Measurements from ENCODE around the gene CTRB1.
"Not testable (repeated sequence)": the region's sequence is repeated elsewhere in the genome, so short reads cannot be mapped to it uniquely, and the experiment has no call there.

The CTRB1 gene

DNA sequence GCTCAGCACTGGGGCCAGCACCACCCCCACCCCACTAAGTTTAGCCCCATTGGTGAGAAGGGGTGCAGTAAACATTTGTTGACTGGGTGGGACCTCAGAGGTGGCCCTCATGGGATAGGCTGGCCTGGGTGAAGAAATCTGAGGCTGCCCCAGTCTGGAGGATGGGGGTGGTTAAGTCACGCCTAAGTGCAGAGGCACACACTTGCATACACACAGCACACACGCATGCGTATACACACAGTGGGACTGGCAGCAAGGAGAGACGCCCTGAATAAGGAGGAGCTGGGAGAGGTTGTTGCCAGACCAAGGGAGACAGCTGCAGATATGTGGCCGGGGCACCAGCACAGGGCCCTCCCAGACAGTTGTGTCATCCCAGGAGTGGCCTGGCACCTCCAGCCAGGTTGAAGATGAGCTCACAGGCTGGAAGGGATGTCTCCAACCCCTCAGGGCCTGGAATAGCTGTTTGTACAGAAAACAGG is 35.6 kb downstream of the CTRB1 start:
- DNase-seq (ENCODE audit: low read depth, low spot score): no peak

DNA sequence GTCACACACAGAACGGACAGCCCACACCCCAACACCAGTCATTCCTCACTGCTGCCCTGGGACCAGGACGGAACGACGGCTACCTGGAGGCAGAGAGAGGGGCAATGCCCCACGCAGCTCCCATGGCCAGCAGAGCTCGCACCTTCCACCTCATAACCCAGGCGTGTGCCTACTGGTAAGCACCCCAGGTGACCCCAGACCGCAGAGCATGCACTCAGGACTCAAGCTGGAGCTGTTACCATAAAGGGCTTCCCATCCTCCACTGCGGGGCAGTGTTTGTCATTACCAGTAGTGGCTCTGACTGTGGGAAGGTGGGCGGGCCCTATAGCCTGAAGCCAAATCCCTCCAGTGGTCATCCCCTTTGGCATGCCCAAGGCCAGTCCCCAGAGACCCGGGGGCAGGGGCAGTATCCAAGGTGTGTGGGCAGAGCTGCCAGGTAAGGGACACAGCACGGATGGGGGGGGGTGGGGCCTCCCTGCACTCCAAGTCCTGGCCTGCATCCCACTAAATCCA is 37.3 kb downstream of the CTRB1 start:
- no peak for DNase-seq (ENCODE audit: low read depth, low spot score)

DNA sequence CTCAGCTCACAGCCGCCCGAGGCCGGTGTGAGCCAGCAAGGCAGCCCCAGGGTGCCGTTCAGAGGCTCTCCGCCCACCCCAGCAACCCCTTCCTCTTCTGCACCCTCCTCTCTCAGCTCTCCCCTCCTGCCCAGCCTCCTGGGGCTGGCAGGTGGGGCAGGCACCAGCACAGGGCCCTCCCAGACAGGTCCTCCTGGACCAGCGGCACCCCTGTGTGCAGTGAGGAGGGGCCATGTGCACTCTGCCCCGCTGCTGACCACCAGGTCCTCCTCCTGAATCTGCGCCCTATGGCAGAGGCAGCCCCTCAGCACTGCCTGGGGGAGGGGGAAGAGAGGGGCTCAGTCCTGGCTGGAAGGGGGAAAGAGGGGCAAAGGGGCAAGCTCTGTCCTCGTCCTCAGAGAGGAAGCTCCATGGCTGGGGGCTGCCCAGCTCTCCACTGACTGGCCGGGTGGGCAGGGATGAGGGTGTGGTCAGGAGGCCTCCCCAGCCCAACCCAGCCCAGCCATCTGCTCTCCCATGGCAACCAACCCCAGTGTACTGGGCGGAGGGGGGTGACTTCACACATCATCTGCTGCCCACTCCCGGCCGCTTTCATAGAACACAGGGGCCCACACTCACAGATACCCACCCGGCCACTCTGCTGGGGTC is 38.0 kb downstream of the CTRB1 start:
- no peak for DNase-seq (ENCODE audit: low read depth, low spot score)

DNA sequence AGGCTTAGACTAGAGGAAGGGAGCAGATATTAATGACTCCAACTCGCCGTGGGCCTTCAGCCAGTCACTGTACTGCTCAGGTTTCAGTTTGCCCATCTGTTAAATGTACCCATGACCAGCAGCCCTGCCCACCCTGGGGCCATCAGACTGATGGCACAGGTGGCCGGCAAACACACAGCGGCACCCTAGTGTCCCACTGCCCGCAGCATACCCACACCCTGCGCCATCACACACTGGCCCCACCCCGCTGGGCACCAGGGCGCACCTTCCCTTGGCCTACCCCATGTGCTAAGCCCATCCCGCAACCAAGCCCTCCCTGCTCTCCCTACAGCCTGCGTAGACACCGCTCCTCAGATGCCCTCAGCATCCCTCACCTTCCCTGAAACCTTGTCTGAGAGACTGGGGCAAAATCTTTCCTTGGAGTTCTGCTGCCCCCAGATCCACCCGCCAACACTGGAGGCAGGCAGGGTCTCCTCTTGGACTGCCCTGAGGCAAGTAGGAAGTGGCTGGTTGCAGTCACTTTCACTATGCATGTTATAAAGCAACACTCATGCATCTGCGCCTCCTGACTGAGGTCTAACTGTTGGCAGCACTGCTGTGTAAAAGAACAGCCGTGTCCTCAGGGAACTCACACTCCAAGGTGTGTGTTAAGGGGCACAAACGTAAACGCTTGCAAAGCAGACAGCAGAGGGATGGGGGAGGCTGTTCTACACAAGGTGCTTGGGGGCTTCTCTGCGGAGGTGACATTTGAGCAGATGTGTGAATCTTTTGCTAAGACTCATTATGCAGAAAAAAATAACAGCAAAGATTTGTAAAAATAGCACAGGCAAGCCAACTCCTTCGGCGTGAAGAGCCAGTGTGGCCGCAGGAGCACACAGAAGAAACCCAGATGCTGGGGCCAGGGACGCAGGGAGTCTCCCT is 39.4 kb downstream of the CTRB1 start:
- no peak for DNase-seq (ENCODE audit: low read depth, low spot score)

DNA sequence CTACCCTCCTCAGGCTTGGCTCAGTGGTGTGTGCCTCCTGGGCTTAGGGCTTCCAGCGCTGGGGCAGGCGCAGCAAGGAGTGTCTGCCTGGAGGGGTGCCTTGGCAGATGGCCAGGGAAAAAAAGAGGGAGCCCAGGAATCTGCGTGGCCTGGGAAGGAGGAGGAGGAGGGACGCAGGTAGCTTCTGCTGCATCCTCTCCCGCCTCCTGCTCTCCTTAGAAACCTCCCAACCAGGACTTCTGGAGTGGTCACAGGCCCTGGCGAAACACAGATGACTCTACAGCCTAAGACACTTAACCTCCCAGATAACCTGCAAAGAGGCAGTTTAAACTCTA is 40.0 kb downstream of the CTRB1 start:
- DNase-seq (ENCODE audit: low read depth, low spot score): no peak

DNA sequence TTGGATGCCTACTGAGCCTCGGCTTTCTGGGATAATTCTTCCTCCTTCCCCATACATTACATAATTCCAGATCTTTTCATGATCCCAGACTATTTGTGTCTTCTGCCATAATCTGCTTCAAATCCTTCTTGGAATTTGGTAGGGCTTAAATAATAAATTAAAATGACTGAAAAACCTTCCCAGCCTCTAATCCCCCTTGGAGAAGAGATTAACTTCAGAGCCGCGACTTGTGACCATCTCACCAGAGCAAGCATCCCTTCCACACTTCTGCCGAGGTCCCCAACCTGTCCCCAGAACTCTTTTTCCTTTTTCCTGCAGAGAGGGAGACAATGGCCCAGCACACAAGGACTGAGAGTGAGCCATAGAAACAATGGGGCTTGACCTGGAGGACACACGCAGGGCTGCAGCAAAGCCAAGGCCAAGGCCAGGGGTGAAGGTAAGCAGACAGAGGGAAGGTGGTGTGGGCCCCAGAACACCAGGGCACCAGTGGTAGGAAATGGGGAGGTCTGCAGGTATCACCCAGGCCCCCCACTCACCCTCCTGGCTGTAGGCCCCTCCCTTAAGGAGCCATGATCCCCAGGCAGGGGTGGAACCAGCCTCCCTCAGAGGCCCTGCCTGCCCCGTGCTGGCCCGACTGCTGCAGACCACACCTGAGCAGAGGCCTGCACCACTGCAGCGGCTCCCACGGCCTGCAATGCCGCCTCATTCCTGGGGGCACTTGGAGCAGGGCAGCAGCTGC is 42.2 kb downstream of the CTRB1 start:
- no peak for DNase-seq (ENCODE audit: low read depth, low spot score)

DNA sequence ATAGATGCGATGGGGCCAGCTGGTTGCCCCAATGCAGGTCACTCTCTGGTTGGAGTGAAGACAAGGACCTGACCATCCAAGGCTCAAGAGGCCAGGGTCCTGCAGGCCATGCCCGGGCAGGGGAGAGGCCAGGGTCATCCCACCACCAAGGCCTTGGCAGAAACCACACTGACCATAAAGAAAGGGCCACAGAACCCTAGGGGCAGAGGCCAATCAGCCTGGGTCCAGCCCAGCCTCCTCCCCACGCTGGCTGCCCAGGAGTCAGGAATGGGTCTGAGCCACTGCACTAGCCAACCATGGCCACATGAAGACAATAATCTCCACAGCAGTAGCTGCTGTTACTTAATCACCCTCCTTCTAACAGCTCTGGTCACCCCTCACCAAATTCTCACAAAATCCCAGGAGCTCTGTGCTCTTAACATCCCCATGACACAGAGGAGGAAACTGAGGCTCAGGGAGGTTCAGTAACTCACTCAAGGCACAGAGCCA is 42.8 kb downstream of the CTRB1 start:
- DNase-seq (ENCODE audit: low read depth, low spot score): no peak

DNA sequence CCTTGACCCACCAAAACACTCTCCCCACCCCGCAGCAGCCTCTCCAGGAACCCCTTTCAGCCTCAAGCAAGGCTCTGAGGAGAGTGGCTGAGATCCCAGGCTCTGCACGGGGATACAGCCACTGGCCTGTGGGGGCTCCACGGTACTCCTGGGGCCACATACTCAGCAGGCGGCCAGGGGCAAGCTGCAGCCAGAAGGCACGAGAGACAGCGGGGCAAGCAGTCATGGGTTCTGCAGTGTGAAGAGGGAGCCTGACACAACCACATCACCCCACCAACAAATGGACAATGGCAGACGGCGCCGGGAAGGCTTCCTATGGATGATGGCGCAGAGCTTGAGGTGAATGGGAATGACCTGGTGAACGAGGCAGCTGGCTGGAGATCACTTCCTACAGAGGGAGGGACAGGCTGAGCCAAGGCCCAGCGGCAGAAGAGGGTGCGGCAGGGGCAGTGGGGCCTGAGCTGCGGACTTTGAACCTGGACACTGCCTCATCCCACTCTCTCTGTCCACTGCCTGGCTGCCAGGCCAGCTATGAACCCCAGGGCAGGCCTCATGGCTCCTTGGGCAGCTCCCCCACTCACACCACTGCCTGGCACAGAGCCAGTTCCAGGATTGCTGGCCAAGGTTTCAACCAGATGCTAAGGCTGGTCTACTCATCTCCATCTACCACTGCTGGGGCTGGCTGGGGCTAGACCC is 43.5 kb downstream of the CTRB1 start:
- no peak for DNase-seq (ENCODE audit: low read depth, low spot score)

DNA sequence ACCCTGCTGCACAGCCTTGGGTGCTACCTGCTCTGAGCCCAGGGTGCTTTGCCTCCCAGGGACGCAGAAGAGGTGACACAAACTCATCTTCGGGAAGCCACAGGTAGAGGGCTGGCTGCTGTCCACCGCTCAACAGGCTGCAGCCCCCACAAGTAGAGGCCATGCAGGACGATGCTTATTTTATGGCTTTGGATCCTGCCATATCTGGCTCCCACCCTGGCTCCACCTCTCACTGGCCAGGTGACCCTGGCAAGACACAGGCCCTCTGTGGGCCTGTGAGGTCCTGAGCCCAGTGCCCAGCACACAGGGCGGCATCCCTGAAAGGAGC is 44.0 kb downstream of the CTRB1 start:
- DNase-seq (ENCODE audit: low read depth, low spot score): no peak

DNA sequence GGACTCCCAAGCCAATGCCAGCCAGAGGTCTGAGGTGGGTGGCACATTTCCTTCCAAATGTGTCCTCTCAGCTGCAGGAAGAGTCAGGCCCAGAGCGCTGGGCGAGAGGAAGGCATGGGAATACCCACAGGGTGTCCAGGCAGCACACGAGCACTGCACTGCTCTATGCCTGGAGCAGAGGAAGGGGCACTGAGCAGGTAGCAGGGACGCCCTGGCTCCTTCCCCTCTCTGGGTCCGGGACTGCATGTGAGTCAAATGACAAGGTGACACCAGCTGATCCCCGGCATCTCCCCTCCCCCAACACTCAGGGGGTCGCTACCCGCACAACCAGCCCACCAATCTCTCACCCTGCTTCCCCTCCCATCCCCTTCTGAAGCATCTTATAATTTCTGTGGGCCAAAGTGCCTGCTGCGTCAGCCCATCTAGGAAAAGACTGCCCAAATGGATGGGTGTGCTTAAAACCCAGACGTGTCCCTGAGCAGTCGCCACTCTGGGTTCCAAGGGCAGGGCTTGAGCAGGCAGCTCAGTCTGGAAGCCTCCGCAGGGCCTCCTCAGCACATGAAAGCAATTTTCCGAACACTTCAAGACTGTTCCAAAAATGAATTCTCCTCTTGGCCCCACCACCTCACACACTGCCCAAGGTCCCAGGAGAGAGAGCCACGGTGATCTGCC is 44.6 kb downstream of the CTRB1 start:
- DNase-seq (ENCODE audit: low read depth, low spot score): no peak

DNA sequence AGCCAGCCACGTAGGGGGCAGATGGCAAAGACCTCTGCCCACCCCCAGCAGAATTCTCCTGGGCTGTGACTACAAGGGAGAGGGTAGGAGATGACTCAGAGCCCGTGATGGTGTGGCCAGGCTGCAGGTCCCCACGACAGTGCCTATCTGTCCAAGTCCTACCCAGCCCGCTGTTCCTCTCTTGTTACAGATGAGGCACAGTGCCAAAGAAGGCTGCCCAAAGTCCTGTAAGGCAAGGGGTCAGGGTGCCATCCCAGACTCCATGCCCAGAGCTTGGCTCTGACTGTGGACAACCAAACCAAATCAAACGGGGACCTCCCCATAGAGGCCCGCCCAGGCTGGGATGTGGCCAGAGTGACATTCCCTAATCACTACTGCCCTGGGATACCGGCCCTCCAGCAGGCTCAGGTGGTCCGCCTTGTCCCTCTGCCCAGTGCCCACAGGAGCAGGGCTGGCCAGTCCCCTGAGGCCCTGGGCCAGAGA is 45.2 kb downstream of the CTRB1 start:
- no peak for DNase-seq (ENCODE audit: low read depth, low spot score)

DNA sequence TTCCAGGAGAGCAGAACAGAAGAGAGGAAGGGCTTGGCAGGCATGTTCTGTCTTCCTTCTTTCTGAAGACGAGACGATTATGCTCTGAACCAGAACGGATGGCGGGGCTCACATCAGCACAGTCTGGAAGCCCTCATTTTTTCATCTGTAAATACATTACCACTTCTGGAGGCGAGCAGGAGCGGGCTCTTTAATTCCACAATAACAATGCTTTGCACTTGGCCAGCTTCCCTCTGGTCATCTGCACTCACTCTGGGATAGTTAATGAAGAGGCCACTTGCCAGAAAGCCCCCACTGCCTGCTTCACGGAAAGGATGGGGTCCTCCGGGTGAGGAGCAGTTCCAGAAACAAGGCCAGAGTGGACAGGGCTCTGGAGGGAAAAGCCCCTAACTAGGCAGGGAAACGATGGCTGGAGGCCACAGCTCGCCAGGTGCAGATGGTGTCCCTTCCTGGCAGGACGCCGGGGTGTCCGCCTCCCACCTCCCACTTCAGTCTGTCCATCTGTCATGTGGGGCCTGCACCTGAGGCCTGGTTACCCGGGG is 45.7 kb downstream of the CTRB1 start:
- DNase-seq (ENCODE audit: low read depth, low spot score): no peak

DNA sequence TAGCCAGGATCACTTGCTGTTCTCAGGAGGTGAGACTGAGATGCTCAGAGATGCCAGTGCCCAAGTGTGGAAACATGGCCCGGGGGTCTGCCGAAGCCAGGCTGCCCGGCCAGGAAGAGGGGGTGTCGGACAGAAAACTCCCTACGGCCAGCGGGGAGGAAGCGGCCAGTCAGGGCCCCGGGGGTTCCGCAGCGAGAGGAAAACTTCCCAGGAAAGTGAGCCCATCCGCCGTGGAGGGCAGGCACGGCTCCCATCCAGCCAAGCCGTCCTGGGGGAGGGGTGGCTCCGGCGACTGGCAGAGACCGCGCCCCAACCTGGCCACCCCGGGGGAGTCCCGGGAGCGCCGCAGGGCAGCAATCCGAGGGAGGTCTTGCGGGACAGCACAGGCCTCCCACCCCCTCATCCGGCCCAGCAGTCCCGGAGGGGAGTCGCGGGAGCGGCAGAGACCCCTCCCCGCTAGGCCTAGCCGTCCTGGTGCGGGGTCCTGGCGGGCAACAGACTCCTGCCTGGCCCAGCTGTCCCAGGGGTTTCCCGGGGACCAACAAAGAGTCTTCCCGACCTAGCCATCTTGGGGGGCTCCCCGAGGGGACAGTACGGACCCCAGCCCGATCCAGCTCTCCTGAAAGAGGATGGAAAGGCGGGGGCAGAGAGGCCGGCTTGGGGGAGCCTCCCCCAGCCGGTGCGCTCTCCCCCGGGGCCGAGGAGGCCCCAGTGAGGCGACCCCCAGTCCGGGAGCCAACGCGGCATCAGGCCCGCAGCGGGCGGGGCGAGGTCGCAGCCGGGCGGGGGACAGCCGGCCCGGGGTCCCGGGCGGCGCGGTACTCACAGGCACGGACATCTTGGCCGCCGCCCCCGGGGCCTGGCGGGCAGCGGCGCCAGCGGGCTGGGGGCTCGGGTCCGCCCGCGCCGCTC is 46.5 kb downstream of the CTRB1 start:
- DNase-seq (ENCODE audit: low read depth, low spot score): no peak

DNA sequence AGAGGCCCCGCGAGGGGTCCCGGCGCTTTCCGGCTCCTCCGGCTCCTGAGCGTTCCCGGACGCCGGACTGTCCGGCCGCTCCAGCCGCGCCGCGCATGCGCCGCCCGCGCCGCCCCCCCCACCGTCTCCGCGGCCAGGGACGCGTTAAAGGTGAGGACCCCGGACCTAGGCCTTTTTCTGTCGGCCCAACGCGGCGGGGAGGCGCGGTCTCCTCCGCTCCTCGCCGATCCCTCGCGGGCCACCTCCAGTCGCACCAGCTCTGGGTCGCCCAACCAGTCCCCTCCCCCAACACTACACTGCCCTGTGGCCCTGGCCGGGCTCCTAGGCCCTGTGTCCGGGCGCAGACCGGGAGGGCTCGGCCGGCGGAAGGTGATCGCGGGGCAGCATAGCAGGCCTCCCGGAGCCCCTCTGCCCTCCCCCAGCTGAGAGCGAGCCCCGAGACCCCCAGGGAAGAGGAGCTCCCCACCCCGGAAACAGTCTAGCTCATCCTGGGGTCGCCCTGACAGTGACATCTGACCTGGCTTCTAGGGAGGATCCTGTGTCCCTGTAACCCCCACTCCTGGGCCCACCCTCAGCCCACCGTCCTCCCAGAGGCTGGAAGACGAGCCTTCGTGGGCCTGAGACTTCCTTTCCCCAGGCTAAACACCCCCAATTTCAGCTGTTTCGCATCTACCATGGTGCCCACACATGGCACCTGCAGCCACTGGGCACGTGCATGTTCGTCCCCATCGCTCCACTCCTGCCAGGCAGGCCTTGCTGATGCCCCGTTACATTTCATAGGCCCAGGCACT is 47.3 kb downstream of the CTRB1 start:
- DNase-seq (ENCODE audit: low read depth, low spot score): no peak

DNA sequence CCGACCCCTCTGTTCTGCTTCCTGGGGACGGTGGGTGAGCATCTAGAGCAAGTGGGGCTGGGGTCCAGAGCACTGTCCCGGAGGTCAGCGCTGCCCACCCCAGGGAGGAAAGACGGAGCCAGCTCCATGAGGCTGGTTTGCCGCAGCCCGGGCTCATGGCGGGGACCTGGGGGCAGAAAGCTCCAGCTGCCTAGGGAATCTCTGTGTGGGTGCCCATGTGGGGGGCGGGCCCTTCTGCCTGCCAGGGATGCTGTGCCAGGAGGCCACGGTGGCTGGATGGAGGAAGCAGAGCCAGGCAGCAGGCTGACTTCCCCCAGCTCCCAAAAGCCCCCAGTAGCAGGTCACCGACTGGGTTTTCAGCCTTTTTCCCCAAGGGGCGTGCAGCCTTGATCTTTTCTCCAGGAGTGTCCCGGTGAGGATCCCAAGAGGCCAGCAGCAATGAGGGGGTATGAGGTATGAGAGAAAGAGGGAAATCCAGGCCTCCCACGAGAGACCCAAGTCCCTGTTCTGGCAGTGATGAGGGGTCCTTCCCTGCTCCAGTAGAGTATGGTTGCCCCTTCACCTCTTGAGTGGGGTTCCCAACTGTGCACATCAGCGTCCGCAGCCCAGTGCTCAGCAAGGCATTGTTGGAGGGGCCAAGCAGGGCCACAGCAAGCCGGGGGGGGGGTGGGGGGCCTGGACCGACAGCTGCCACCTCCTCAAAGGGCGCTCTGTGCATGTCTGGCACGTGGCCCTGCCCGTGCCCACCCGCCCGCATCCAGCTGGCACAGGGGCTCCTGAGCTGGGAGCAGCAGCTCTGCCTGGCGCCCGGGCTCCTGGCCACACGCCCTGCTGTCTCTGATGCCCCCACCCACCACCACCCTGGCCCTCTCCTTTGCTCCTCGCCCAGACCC is 48.2 kb downstream of the CTRB1 start:
- DNase-seq (ENCODE audit: low read depth, low spot score): no peak

DNA sequence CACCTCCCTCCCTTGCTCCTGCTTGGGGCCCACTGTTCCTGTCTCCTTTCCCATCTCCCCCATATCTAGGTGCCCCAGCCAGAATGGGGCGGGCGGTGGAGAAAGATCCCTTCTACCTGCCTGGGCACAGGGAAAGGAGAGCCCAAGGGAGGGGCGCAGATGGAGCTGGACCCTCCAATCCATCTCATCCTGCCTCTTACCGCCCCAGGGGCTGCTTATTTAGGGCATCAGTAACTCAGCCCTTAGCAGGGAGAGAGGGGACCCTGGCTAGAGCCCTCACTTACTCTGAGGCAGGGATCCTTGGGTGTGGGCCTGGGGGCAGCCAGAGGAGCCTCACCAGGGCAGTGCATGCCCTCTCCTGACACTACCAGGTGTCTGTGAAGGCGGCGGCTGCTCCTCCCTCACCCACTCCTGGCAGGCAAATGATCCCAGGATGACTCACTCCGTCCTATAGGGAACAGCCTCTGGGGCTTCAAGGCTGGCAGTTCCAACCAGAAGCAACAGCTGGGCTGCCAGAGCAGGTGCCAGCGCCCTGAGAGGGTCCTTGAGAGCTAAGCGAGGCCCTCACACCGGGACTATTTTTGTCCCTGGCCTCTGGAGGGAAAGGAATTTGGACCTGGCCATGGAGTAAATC is 49.0 kb downstream of the CTRB1 start:
- no peak for DNase-seq (ENCODE audit: low read depth, low spot score)

DNA sequence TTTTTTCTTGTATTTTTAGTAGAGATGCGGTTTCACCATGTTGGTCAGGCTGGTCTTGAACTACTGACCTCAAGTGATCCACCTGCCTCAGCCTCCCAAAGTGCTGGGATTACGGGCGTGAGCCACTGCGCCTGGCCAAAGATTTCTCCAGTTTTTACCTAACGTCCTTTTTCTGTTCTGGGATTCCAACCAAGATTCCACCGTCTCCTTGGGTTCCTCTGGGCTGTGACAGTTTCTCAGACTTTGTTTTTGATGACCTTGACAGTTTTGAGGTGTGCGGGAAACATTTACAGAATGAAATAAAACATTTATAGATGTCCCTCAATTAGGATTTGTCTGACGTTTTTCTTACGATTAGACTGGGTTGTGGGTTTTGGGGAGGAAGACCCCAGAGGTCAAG is 50.6 kb downstream of the CTRB1 start:
- DNase-seq (ENCODE audit: low read depth, low spot score): not testable (repeated sequence)
